Prostate gland (tissue), 2 donors: ENCODE results near the gene ATG4A.

Experiments
- POLR2A ChIP-seq: fragments of 450-650 bp; IDR thresholded peaks from one replicate; pipeline ENCODE4 v1.6.1; 2016; ENCODE audit warnings: antibody characterized with exemption, mild to moderate bottlenecking
- POLR2AphosphoS5 ChIP-seq: sonication (generic); formaldehyde crosslinking; IDR thresholded peaks from one replicate; pipeline ENCODE4 v1.6.1; 2017; ENCODE audit warnings: antibody characterized with exemption
- TF ChIP-seq, protein P1 (sequence below), 4 experiments: fragments of 200-600 bp in 2 of 4; fragments of 450-650 bp in 2 of 4; sonication (generic) in 2 of 4; IDR thresholded peaks; 1 replicate in 3 of 4; 2 replicates in 1 of 4; pipeline ENCODE4 v1.5.1; 2016 to 2019; ENCODE audit warnings: antibody characterized with exemption in 4 of 4, mild to moderate bottlenecking in 2 of 4, moderate library complexity in 2 of 4

- TF ChIP-seq, protein P1, sequence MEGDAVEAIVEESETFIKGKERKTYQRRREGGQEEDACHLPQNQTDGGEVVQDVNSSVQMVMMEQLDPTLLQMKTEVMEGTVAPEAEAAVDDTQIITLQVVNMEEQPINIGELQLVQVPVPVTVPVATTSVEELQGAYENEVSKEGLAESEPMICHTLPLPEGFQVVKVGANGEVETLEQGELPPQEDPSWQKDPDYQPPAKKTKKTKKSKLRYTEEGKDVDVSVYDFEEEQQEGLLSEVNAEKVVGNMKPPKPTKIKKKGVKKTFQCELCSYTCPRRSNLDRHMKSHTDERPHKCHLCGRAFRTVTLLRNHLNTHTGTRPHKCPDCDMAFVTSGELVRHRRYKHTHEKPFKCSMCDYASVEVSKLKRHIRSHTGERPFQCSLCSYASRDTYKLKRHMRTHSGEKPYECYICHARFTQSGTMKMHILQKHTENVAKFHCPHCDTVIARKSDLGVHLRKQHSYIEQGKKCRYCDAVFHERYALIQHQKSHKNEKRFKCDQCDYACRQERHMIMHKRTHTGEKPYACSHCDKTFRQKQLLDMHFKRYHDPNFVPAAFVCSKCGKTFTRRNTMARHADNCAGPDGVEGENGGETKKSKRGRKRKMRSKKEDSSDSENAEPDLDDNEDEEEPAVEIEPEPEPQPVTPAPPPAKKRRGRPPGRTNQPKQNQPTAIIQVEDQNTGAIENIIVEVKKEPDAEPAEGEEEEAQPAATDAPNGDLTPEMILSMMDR (IDR thresholded peaks at IDR 0.05) = no peak
- TF ChIP-seq POLR2A (no peak), POLR2AphosphoS5 (no peak)
Observed at GRCh38 chrX:108091878-108092291, 307 bp downstream of the ATG4A start.
